Pancreas (tissue), 10 donors: ENCODE data around the gene ZNF486. TPM values are rescaled to one million over a fixed set of nuclear protein-coding genes. Genes with fewer than 3 reads are reported as not detected.
A peak's percentile ranks its signal among the peaks of the same experiment; 100 is the strongest.
"Not testable (repeated sequence)": the region's sequence is repeated elsewhere in the genome, so short reads cannot be mapped to it uniquely, and the experiment has no call there.

ENCODE experiments used
- ATAC-seq, 4 donors: fragments of 200-7000 bp; cut with Tn5 transposase; one replicate each; pipeline versions ENCODE4 v1.8.0 to v1.9.1; 2020; ENCODE audit warnings: mild to moderate bottlenecking in 4 of 4, moderate library complexity in 4 of 4
- DNase-seq, 6 donors: peaks; one replicate each; pipeline ENCODE4 v3.0.0-alpha.2; 2020
- FAIRE-seq: peaks from 2 replicates; lab custom pipeline; 2012; peaks lifted over from hg19 to GRCh38; lab: Jason Lieb, UNC
- H3K27ac ChIP-seq, 4 donors: fragments of 200-600 bp; sonication (generic); 1 replicate in 3 of 4; 2 replicates in 1 of 4; pipeline versions ENCODE4 v1.5.0 to v1.8.0; 2020
- H3K27me3 ChIP-seq, 4 donors: fragments of 200-600 bp; one replicate each; pipeline ENCODE4 v1.8.0; 2021
- H3K36me3 ChIP-seq, 3 donors: fragments of 200-600 bp; sonication (generic) in 1 of 3; one replicate each; pipeline versions ENCODE4 v1.5.0 to v1.8.0; 2020 to 2021
- H3K4me1 ChIP-seq, 3 donors: fragments of 200-600 bp; one replicate each; pipeline ENCODE4 v1.8.0; 2021
- H3K4me3 ChIP-seq, 4 donors: fragments of 200-600 bp; sonication (generic) in 2 of 4; one replicate each; pipeline versions ENCODE4 v1.5.0 to v1.8.0; 2020 to 2021
- H3K9me3 ChIP-seq, 4 donors: fragments of 200-600 bp; one replicate each; pipeline ENCODE4 v1.8.0; 2021
- WGBS, 2 donors: extraction: QIAGEN DNeasy Blood & Tissue Kit; methylation state at CpG; one replicate each; pipeline ENCODE4 v1.1.7; 2013; 5-methylcytosine and 5-hydroxymethylcytosine counted together
- intact Hi-C, 3 donors: fragments of 100-400 bp; cut with DNase I; formaldehyde crosslinking; loops; one replicate each; pipeline versions ENCODE4 v1.11.1 to v1.14.2; 2022
- polyA plus RNA-seq, 2 donors: library from polyadenylated mRNA; stranded (reverse); fragments of 200-250 nt; gene quantifications; one replicate each; pipeline ENCODE4 v1.2.3, GENCODE V29; 2013
- total RNA-seq, 6 donors: library from RNA; stranded (reverse); fragmentation: NEBNext Ultra II Directional in 4 of 6; extraction: Animal tissue kit (Norgen Biotek cat#: 25700) in 4 of 6; gene quantifications; one replicate each; pipeline versions ENCODE4 v1.2.1 to v1.2.4, GENCODE V29; 2021 to 2023
- TF ChIP-seq, protein P1 (sequence below), 4 donors: fragments of 200-600 bp; sonication (generic) in 3 of 4; IDR thresholded peaks; one replicate each; pipeline versions ENCODE4 v1.5.0 to v1.8.0; 2021; ENCODE audit warnings: antibody characterized with exemption in 4 of 4
- donor health status: healthy with polysubstance abuse.
- donor health status: DM: no; HTN: no; CAD: no; lungs with moderate emphysema.
- donor health status: DM: no; HTN: no; CAD: no.
- donor health status: control.
- donor health status: control.
- donor health status: Bipolar disorder and iron deficiency.
- donor health status: DM: yes; HTN: yes; CAD: no.
- donor health status: DM: no; HTN: no; CAD: no.
- donor health status: DM: no; HTN: no; CAD: no.
- donor health status: DM: yes; HTN: yes; CAD: no.

Gene ZNF486
- total RNA-seq (1 to 10 TPM; 2.6 to 6.1 (median 3.8) TPM), polyA plus RNA-seq (1 to 10 TPM; 2.0 to 2.4 TPM)

DNA sequence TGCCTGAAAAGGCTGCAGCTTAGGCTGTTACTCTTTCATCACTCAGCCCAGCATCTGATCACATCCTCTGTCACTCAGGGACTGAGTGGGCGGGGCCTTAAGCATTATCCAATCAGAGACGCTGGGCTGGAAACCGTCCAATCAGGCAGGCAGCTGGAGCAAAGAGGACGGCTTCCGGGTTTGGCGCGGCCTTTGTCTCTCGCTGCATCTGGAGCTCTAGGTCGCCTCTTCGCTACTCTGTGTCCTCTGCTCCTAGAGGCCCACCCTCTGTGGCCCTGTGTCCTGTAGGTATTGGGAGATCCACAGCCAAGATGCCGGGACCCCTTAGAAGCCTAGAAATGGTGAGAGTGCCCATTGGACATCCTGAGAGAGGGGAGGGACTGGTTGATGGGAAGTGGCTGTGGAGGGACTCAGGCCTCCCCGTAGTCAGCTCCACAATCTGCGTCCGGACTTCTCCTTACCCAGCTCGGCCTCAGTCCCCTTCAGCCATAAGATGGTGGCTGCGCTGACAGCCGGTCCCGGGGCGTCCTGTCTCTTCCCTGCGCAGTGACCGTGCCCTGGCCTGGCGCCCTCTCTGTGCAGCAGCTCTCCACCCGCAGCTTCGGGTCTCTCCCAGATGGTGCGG lies at the start of gene ZNF486:
ZNF486 (plus strand) TSS at position 195 of the 625 bp plus-strand sequence; CDS start at position 312, 117 bp downstream.
- no peak for FAIRE-seq
- no peaks in the 10 kb centered on the region for H3K36me3 ChIP-seq
- intact Hi-C loops = no loop called here

DNA sequence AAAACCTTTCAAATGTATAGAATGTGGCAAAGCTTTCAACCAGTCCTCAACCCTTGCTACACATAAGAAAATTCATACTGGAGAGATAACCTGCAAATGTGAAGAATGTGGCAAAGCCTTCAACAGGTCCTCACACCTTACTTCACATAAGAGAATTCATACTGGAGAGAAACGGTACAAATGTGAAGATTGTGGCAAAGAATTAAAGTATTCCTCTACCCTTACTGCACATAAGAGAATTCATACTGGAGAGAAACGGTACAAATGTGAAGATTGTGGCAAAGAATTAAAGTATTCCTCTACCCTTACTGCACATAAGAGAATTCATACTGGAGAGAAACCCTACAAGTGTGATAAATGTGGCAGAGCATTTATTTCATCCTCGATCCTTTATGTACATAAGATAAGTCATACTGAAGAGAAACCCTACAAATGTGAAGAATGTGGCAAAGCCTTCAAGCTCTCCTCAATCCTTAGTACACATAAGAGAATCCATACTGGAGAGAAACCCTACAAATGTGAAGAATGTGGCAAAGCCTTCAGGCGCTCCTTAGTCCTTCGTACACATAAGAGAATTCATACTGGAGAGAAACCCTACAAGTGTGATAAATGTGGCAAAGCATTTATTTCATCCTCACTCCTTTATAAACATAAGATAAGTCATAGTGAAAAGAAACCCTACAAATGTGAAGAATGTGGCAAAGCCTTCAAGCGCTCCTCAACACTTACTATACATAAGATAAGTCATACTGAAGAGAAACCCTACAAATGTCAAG lies 48.8 kb upstream of the ZNF486 start:
- H3K4me3 ChIP-seq, ATAC-seq, H3K4me1 ChIP-seq, intact Hi-C loops, DNase-seq, H3K36me3 ChIP-seq, H3K27me3 ChIP-seq, FAIRE-seq, H3K27ac ChIP-seq: not testable (repeated sequence)
- peaks cover 0 to 17% (median 8%) of the 10 kb centered on the region in 4 donors for H3K9me3 ChIP-seq
- 95 to 97% methylated on average over 6 of the region's 6 CpGs for WGBS, 2 donors

More for the DNA sequence above, at the start of gene ZNF486:
- WGBS, 2 donors = 12% methylated on average over 25 of the region's 25 CpGs
- DNase-seq = peak; percentile 89 to 98 (median 96)
- Histone ChIP-seq H3K9me3 (no peaks in the 10 kb centered on the region), H3K27ac (peak within 1 kb of the TSS; percentile 43 to 73 (median 58)), H3K4me1 (no peaks in the 10 kb centered on the region), H3K4me3 (peak within 1 kb of the TSS; percentile 51 to 79 (median 60)), H3K27me3 (no peaks in the 10 kb centered on the region)
- peak; percentile 94 to 98 (median 97) for ATAC-seq
- TF ChIP-seq, protein P1, sequence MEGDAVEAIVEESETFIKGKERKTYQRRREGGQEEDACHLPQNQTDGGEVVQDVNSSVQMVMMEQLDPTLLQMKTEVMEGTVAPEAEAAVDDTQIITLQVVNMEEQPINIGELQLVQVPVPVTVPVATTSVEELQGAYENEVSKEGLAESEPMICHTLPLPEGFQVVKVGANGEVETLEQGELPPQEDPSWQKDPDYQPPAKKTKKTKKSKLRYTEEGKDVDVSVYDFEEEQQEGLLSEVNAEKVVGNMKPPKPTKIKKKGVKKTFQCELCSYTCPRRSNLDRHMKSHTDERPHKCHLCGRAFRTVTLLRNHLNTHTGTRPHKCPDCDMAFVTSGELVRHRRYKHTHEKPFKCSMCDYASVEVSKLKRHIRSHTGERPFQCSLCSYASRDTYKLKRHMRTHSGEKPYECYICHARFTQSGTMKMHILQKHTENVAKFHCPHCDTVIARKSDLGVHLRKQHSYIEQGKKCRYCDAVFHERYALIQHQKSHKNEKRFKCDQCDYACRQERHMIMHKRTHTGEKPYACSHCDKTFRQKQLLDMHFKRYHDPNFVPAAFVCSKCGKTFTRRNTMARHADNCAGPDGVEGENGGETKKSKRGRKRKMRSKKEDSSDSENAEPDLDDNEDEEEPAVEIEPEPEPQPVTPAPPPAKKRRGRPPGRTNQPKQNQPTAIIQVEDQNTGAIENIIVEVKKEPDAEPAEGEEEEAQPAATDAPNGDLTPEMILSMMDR (IDR thresholded peaks at IDR 0.05) = no peak

DNA sequence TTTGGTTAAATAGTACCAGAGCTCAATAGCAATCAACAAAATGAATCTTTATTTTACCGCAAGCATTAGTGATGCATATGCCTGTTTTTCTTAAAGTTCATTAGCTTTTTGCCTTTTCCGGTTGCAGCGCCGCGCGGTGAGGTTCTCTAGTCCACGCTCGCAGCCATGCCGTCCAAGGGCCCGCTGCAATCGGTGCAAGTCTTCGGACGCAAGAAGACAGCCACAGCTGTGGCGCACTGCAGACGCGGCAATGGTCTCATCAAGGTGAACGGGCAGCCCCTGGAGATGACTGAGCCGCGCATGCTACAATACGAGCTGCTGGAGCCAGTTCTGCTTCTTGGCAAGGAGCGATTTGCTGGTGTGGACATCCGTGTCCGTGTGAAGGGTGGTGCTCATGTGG lies 42.1 kb upstream of the ZNF486 start:
- H3K4me3 ChIP-seq = no peak overlapping the region
- intact Hi-C loops = no loop called here
- no peaks in the 10 kb centered on the region for H3K4me1 ChIP-seq
- no peak overlapping the region for H3K27ac ChIP-seq
- H3K36me3 ChIP-seq = no peaks in the 10 kb centered on the region
- H3K9me3 ChIP-seq = peaks cover 0 to 2% (median 0%) of the 10 kb centered on the region in 4 donors
- 97 to 98% methylated on average over 23 of the region's 23 CpGs for WGBS, 2 donors
- TF ChIP-seq, protein P1 (IDR thresholded peaks at IDR 0.05) = no peak
- no peaks in the 10 kb centered on the region for H3K27me3 ChIP-seq
- DNase-seq (peak in 1 of 6 donors; percentile 17), FAIRE-seq (no peak), ATAC-seq (no peak)

DNA sequence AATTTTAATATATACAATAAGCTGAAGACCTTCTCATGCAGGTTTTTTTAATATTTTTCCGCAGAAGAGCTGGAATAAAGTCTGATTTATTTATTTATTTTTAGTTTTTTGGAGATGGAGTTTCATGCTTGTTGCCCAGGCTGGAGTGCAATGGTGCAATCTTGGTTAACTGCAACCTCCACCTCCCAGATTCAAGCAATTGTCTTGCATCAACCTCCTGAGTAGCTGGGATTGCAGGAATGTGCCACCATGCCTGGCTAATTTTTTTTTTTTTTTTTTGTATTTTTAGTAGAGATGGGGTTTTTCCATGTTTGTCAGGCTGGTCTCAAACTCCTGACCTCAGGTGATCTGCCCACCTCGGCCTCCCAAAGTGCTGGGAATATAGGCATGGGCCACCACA lies 34.1 kb upstream of the ZNF486 start:
- DNase-seq, H3K4me1 ChIP-seq, H3K27ac ChIP-seq, intact Hi-C loops, H3K4me3 ChIP-seq, H3K9me3 ChIP-seq, H3K27me3 ChIP-seq, H3K36me3 ChIP-seq, ATAC-seq, FAIRE-seq: not testable (repeated sequence)
- WGBS, 2 donors = 87% methylated on average over 2 of the region's 2 CpGs

DNA sequence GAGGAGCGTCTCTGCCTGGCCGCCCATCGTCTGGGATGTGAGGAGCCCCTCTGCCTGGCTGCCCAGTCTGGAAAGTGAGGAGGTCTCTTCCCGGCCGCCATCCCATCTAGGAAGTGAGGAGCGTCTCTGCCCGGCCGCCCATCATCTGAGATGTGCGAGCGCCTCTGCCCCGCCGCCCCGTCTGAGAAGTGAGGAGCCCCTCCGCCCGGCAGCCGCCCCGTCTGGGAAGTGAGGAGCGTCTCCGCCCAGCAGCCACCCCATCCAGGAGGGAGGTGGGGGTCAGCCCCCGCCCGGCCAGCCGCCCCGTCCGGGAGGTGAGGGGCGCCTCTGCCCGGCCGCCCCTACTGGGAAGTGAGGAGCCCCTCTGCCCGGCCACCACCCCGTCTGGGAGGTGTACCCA lies 29.3 kb upstream of the ZNF486 start:
- not testable (repeated sequence) for H3K4me1 ChIP-seq, H3K9me3 ChIP-seq

DNA sequence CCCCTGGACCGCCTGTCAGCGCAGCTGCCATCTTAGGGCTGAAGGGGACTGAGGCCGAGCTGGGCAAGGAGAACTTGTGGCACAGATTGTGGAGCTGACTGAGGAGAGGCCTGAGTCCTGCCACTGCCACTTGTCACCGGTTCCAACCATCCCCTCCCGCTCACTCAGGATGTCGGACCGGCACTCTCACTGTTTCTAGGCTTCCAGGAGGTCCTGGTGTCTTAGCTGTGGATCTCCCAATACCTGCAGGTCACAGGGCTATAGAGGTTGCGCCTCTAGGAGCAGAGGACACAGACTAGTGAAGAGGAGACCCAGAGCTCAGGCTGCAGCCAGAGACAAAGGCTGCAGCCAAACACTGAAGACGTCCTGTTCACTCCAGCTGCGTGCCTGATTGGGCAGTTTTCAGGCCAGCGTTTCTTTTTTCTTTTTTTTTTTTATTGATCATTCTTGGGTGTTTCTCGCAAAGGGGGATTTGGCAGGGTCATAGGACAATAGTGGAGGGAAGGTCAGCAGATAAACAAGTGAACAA lies 15.3 kb upstream of the ZNF486 start:
- DNase-seq (no peak), FAIRE-seq (no peak), ATAC-seq (no peak)
- Histone ChIP-seq H3K27ac (no peak overlapping the region), H3K36me3 (no peaks in the 10 kb centered on the region), H3K4me3 (no peak overlapping the region), H3K27me3 (no peaks in the 10 kb centered on the region), H3K4me1 (no peaks in the 10 kb centered on the region), H3K9me3 (no peaks in the 10 kb centered on the region)
- intact Hi-C loops = no loop called here
- WGBS, 2 donors = 68 to 71% methylated on average over 12 of the region's 12 CpGs
- TF ChIP-seq, protein P1 (IDR thresholded peaks at IDR 0.05) = no peak

More for the DNA sequence above, 29.3 kb upstream of the ZNF486 start:
- H3K27ac ChIP-seq, intact Hi-C loops, H3K27me3 ChIP-seq, ATAC-seq, H3K4me3 ChIP-seq, H3K36me3 ChIP-seq, FAIRE-seq: not testable (repeated sequence)
- peak in 1 of 6 donors; percentile 26 for DNase-seq
- WGBS, 2 donors = 96 to 97% methylated on average over 25 to 26 of the region's 29 CpGs

DNA sequence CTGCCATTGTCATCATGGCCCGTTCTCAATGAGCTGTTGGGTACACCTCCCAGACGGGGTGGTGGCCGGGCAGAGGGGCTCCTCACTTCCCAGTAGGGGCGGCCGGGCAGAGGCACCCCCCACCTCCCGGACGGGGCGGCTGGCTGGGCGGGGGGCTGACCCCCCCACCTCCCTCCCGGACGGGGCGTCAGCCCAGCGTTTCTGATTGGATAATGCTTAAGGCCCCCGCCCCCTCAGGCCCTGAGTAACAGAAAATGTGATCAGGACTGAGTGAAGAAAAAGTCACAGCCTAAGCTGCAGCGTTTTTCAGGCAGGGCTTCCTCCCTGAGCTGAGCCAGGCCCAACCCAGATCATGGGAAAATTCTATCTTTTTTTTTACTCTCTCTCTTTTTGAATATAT lies 14.5 kb upstream of the ZNF486 start:
- intact Hi-C loops, H3K4me3 ChIP-seq, ATAC-seq, FAIRE-seq, H3K9me3 ChIP-seq, H3K27ac ChIP-seq, H3K36me3 ChIP-seq, H3K4me1 ChIP-seq, H3K27me3 ChIP-seq: not testable (repeated sequence)
- WGBS, 2 donors = 73 to 78% methylated on average over 10 to 13 of the region's 15 CpGs
- DNase-seq = peak in 1 of 6 donors; percentile 30
